NCI-H2227 treated with DMSO at 0.1 percent for 48 hours (cell line): Measurements from ENCODE around the gene DSCAML1.

ENCODE experiments used
- DNase-seq: peaks from one replicate; lab custom pipeline; 2025; lab: John Stamatoyannopoulos, UW

DSCAML1 gene

DNA sequence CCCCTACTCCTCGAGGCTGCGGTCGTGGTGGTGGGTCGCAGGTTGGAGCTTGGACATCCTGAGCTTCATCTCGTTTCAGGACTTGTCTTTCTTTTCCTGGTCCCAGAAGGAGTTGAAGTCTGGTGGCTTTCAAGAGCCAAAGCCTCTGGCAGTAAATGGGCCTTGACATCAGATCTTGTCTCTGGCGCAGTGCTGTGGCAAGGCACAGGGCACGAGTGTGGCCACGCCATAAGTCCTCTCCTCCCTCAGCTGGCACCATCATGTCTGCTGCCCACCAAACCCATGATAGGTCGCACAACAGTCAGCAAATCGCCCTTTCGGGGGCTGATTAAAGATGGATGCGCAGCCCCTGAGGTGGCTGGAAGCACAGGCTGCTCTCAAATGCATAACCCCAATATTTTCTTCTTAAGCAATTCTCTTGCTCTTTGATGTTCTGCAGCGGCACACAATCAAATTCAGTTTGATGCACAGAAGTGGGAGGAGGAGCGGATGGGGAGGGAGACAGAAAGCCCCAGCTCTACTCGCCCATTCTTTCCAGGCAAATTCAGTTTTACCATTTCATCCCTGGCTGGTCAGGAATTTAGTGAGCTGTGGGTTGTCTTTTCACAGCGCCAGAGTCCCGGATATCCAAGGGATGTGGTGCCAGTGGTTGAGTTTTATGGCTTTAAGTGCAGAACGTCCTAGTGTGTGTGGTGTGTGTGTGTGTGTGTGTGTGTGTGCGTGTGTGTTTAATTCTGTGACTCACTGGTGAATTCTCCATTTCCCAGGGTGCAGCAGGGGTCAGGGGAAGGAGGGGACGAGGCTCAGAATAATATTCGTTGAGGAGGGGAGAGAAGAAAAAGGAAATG lies 162.0 kb downstream of the DSCAML1 start:
- DNase-seq: no peak

DNA sequence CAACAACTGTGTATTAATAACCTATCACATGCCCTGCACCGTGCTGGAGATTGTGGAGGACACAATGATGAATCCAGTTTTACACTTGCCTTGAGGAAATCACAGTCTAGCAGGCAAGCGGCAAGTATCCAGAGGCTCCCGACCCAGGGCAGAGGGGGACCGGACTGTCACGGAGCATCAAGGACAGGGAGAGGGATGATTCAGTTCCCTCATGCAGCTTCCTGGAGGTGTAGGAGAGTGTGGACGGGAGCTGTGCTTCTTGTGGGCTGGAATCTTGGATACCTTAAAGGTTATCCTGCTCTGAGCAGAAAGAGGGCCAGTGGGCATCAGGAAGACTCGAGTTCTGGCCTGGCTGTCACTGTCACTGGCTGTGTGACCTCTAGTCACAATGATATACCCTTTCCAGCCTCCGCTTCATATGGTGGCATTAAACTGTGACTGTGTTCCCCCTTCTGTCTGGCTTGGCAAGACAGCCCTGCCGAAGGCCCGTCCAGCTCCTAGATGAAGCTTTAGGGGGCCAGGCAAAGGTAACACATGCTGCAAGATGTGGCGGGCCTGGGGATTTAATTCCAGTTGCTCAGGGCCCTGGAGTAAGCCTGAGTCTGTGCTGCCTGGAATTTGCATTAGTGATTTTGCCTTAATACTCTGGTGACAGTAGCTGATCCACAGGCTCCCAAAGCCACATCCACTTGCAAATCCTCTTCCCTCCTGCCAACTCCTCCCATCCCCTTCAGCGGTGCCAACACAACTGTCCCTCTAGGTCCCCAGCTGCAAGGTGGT lies 162.8 kb downstream of the DSCAML1 start:
- DNase-seq: no peak

DNA sequence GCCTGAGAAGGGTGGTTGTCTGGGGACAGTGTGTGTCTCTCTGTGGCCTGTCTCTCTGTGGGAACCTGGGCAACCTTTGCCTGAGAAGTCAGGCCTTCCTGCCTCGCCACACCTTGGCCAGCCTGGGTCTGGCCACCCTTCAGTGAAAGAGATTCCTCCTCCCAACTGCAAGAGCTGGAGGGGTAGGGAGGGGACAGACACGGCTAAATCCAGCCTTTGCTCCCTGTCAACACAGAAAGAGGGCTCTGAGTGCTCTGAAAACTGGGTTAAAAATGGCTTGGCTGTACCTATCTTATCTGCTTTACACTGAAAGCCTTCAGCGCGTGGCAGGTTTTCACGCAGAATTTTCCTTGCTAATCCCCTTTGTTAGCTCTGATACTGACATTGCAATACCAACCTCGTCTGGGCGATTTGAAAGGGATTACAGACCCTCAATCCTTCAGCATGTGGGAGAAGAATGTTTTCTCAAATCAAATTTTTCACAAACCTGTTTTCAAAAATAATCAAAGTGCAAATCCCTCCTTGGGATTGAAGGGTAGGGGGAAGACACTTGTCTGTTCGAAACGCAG lies 163.7 kb downstream of the DSCAML1 start:
- DNase-seq: no peak

DNA sequence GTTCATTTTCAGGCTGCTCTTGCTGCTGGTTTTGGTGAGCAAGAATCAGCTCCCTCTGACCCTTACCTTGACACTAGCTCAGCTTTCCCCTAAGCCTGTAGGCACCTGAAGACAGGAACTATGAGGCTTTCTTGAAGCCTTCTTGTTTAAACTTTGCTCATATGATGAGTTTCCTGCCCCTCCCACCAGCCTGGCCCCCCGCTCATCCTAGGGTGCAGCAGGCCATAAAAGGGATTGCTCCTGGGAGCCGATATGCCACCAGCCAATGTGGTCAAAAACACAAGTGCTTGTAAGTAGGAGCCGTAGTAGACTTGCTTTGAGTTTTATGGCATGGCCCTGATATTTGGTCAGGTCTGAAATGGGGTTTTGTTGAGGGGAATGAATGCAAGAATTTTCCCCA lies 164.7 kb downstream of the DSCAML1 start:
- DNase-seq: no peak

DNA sequence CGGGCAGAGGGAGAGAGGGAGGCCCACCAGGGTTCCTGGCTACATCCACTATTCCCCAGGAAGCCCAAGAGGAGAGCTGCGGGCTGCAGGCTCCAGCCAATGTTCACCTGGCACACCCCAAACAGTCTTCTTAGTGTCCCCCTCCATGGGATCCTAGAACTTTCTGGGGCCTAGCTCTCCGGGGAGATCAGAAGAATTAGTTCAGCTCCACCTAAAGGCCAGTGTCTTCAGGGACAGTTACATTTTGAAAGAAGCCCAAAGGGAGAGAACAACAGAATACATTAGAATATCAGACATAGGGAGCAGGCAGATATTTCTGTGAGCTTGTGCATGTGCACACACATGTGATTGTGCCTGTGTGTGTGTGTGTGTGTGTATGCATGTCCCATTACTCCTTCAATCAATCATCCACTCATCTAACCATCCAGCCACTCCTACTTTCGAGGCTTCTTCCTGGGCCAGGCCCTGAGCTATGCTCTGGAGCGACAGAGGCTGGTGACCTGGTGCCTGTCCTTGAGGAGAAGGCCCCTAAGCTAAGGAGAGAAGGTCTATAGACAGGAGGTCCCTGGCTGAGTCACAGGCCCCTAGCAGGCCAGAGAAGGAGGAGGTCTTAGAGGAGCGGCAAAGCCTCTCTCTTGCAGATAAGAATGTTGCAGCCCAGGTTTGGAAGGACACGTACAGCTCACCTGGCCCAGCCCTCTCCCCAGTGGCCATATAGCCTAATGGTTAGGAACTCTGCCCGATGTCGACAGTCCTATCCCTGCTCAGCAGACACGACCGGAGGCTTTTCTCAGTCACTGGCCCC lies 165.5 kb downstream of the DSCAML1 start:
- no peak for DNase-seq

DNA sequence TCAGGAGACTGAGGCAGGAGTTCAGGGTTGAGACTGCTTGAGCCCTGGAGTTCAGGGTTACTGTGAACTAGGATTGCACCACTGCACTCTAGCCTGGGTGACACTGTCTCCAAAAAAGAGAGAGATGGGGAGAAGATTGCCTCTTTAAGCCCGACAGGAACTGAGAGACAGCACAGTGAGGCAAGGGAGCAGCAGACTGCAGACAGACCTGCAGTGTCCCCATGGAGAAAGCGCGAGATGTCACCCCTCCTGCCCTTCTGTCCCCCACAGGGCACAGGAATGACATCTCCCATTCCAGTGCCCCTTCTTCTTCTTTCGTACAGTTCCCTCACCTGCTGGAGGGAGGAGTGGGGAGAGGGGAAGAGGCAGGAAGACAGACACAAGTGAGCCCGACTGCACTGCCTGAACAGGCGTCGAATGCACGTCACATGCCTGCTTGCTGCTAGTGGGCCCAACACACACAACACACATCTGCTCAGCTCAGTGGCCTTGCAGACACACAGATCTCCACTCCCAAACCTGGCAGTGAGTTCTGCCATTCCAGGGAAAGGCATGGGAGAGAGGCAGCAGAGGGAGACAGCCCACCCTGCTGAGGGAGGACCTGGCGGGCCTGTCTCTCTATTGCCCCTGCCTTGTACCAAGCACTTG lies 167.0 kb downstream of the DSCAML1 start:
- DNase-seq: no peak

DNA sequence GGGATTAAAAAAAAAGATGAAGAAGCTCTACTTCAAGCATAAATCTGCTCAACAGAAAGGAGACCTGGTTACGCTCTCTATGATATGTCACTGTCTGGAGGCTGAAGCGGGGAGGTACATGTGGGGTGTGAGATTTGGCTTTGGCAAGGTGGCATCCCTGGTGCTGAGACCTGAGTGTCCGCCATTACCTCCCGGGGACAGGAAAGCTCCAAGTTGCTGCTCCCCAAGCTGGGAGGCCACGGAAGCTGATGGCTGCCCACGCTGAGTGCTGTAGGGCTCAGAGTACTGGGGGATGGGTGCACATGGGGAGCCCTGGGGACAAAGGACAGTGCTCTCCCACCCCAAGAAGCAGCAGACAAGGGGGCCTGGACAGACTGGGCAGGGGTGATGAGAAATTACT lies 167.9 kb downstream of the DSCAML1 start:
- DNase-seq: no peak

DNA sequence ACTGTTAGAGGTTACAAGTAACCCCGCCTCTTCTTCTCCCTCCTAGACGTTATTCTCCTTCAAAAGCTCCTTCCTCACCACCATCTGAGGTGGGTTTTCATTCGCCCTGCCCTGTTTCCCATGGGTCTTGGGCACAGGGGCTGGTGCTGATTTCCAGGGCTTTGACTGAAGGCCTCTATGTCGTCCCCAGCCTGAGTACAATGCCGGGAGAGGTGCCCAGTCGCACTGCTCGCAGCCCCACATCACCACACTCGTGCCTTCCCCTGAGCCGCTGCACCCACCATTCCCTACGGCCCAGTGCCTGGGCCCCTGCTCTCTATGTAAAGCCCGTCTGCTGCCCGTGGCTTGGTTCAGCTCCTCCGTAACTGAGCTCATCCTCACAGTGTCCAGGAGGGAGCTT lies 169.8 kb downstream of the DSCAML1 start:
- no peak for DNase-seq

DNA sequence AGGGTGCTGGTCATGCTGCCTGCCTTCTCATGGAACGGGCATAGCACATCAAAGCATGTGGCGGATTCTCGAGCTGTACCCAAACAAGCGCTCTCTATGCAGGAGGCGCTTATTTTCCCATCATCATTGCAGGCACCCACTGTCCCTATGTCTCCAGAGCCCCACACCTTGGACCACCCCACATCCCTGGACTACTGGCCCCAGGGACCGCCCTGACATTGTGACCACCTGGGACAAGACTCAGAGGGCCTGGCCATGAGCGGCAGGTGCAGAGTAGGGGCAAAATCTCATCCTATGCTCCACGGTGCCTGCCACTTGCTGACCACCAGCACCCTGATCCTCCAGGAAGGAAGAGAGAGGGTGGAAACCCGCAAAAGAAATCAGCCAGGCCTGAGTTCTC lies 170.4 kb downstream of the DSCAML1 start:
- no peak for DNase-seq

DNA sequence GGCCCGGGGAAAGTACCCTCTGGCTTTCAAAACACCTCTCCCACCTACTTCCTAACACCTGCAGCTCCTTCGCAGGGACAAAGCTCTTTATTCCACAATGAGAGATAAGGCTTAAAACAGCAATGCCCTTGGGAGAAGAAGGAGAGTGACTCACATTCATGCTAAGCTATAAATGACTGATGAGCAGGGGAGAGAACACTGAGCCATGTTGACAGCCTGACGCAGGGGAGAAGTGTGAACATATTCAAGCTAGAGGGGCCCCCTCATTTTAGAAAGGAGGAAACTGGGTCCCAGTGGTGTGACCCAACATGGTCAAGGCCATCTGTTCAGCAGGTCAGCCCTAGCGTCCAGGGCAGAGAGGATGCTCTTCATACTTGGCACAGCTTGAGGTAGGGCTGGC lies 171.8 kb downstream of the DSCAML1 start:
- DNase-seq: no peak

DNA sequence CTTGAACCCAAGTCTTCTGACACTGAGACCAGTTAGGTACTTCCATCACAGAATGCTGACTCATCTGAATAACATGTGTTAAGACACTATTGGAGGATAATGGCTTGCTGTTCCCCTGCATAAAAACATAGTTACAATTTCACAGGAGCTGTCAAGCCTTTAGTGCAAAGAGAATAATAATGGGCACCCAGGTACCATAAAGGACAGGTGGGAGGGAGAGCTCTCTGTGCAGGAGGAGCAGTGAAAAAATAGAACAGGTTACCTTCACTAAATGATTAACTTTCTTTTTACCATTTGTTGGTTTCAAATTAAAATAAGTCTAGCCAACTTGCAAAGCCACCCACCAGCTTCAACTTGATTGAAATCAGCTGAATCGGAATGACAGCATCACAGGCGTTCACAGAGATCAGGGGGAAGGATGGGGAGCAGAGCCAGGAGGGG lies 173.2 kb downstream of the DSCAML1 start:
- no peak for DNase-seq

DNA sequence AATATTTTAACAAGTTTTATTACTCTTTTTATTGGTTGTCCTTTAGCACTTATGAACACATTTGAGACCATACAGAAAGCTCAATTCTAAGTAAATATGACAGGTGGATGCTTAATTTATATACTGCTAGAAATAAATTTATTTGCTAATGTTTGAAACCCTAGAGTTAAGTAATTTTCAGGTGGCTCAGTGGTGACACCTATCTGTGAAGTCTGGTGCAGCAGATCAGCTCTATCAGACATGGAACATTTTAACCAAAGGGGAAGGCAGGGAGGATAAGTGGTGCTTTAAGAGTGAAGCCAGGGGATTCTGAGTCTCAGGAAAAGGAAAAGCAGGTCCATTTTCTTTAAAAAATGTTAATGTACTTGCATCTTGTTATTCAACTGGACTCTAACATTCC lies 175.8 kb downstream of the DSCAML1 start:
- no peak for DNase-seq

DNA sequence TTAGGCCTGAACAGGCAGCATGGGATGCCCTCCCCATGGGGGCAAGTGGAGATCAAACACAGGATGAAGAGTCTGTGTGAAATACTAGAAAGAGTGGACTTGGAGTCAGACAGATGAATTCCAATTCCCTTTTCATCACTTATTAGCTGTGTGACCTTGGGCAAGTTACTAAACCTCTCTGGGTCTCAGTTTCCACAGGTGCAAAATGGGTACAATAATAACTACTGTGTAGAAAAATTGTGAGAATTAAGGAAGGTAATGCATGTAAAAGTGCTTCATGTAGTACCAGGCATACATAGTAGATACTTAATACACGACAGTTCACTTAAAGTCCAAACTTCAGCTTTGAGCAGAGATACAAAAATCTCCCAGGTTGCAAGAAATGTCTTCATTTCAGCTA lies 176.4 kb downstream of the DSCAML1 start:
- DNase-seq: no peak

DNA sequence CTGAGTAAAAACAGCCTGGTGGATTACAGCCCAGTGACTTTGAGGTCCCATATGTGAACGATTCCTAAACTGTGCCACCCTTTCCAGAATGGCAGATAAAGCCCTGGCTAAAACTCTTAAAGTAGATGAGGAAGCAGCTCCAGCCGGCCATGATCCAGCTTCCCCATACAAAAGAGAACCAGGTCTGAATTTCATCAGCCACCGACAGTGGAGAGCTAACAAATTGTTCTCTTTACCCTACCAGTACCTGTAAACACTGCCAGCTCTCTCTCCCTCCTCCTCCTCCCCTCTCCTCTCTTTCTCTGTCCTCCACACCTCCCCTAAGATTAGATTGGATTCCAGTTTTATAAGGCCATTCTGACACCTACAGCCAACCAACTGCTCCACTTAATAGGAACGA lies 176.9 kb downstream of the DSCAML1 start:
- DNase-seq: no peak

DNA sequence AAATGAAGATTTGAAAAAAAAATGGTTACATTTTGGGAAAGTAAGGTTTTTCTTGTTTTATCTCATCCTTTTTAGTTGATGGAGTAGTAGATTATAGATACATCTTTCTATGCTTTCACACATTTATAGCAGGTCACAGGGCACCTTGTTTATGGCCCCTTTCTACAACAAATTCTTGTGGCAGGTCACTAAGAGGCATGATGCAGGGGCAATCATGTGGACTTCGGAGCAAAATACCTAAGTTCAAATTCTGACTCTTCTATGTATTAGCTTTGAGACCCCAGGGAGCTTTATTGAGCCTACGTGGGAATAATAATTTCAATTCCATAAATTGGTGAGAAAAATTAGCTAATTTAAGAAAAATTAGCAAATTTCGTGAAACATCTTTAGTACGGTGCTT lies 177.4 kb downstream of the DSCAML1 start:
- no peak for DNase-seq

DNA sequence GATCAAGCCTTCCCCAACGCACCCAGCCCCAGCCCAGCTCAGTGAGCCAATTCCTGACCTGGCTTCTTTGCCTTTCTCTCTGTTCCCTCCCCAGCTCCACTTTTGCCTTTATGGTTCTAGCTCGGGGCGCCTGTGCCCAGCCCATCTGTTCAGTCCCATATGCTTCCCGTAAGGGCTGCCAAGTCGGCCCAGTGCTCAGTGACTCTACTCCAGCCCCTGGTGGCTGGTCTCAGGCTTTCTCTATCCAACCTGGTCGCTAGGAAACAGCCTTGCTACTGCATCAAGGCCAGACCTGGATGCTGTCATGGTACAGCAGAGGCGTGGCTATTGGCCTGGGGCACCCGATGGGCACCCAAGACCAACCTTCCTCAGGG lies 178.0 kb downstream of the DSCAML1 start:
- DNase-seq: no peak

DNA sequence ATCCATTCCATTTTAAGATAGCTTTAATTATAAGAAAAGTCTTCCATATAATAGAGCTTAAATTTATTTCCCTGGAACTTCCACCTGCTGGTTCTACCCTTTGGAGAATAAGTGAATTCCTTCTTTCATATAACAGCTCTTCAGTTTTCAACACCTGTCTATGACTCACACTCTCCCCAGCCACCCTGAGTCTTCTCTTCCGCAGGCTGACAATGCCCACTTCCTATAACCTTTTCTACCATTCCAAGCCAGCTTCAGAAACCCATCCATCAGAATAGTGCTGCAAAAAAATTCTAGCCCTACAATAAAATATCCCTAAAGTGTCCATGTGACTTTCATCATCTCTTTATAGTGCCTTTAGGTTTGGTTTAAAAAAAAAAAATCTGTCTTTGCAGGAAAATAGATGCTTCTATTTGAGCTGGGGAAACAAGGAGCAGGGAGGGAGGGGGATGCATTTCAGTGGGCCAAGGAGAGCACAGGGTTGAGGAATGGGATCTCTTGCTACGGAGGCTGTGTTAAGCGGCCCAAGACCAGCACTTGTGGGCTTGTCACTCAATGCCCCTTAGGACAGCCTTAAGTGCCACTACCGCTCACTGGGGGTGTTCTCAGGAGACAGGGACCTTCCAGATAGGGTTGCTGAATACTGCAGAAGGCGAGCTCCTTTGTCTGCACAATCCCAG lies 178.6 kb downstream of the DSCAML1 start:
- no peak for DNase-seq

DNA sequence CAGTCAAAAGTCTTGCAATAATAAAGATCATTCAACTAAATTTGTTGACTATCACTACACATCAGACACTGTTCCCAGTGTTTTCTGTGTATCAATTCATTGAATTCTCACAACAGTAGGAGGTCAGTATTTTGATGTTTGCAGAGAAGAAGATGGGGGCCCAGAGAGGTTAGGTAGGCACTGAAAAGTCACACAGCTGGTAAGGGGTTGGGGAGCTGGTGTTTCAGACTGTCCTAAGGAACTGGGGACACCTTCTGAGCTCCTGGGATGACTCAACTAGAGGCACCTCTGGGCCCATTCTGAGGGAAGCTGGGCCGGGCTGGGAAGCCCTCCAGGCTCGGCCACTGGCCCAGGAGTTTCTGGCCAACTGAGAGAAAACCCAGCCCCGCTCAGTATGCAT lies 180.0 kb downstream of the DSCAML1 start:
- no peak for DNase-seq

DNA sequence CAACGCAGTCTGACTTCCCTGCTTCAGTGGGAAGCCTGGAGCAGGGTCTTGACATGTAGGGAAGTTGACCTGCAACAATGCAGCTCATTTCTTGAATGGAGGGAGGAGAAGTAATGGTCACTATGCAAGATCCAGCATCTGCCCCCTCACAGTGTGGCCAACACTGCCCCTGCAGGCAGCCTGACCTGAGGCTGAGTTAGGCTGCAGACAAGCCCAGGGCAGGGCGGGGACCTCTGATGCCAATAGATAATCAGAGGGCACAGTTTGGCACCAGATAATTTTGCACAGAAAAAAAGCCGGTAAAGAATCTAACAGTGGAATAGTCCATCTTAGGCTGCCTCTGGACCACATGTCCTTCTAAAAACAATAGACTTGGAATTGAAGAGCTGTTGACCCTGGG lies 182.3 kb downstream of the DSCAML1 start:
- DNase-seq: no peak

DNA sequence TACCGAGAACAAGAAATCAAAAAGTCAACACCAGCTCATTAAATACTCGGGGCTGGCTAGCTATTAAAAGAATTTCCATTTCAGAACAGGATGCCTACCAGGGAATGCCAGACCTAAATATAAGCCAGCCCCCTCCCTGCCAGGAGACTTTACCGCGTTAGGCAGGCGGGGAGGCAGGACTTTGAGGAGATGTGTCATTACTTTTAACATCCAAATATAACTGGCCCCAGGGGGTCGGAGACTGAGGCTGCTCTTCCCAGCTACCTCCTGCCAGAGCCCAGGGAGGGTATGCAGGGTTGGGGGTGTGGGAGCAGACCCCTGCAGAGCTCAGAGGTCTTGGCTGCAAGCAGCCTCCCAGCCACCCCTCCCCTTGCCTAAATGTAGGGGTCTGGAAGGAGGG lies 183.5 kb downstream of the DSCAML1 start:
- DNase-seq: no peak

DNA sequence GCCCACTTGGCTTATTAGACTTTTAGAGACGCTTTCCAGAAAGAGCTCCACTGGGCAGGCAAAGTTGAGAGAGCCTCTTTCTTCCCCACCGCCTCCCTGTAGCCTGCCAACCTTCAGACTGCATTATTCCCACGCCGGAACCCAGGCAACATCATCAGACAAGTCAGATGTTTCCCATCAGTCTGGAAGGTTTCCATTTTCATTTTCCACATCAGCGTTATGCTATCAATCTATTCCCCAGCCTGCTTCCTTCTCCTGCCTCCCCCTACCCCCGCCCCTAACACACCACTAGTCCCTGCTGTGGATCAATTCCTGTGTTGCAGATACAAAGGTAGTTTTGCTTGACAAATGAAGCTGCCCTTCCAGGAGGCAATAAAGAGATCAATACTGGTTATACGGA lies 184.8 kb downstream of the DSCAML1 start:
- DNase-seq: no peak
